NAMALWA (cell line): ENCODE measurements around the gene GRB10.

Experiments used
- DNase-seq: peaks from one replicate; pipeline ENCODE4 v3.0.0-alpha.2; 2015; ENCODE audit warnings: low spot score

Gene GRB10

DNA sequence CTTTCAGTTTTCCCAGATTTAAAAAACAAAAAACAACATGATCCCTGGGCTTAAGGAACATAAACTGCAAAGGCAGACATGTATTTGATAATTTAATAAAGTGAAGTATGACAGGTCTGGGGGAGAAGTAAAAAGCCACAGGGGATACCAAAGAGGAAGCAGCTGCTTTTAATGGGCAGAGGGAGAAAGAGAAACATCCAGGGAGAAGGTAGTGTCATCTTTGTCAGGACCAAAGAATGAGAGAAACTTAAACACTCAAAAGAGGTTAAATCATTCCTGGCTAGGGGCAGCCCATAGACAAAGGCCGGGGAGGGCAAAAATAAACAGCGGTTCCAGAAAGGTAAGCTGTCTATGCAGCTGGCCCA is 94.5 kb downstream of the GRB10 start:
- no peak for DNase-seq

DNA sequence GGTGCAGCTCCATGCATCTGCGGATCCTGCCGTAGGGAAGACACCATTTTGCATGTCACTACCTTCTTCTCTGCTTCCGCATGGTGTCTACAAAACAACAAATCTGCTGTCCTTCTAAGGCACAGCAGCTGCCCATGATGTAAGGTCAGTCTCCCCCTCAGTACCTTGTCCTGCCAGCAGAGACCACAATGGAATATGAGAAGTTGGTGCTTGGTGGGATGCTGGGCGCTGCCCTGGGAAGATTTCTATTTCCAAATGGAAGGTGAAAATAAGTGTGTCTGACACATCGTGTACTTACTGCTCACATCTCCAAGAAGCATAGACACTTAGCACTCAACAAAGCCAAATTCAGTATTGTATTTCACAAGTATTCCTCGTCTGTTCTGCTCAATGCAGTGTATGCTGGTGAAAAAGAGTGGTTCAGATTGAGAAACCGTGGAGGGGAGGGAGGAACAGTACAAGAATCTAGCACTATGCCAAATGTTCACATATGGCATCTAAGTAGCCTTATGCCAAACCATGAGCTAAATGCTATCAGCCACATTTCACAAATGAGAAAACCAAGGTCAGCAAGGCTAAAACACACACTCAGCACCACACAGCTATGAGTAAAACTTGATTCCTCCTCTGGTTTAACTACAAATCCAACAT is 95.0 kb downstream of the GRB10 start:
- DNase-seq, result no peak

DNA sequence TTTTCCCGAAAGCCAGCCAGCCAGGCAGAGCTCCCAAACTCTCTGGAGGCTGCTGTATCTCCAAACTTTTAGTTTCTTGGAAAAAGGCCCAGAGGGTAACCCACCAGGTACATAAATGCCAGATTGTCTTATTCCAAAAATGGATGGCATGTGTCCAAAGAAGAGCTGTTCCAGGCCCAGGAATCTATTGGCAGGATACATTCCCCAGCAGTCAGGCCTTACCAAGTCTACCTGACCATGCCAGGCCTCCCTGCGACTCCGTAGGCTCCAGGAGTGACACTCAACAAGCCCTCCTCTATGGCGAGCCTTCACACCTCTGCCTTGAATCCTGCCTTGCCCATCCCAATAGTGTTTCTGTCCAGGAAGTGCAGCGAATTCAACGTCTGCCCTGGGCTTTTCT is 95.6 kb downstream of the GRB10 start:
- DNase-seq, result no peak

DNA sequence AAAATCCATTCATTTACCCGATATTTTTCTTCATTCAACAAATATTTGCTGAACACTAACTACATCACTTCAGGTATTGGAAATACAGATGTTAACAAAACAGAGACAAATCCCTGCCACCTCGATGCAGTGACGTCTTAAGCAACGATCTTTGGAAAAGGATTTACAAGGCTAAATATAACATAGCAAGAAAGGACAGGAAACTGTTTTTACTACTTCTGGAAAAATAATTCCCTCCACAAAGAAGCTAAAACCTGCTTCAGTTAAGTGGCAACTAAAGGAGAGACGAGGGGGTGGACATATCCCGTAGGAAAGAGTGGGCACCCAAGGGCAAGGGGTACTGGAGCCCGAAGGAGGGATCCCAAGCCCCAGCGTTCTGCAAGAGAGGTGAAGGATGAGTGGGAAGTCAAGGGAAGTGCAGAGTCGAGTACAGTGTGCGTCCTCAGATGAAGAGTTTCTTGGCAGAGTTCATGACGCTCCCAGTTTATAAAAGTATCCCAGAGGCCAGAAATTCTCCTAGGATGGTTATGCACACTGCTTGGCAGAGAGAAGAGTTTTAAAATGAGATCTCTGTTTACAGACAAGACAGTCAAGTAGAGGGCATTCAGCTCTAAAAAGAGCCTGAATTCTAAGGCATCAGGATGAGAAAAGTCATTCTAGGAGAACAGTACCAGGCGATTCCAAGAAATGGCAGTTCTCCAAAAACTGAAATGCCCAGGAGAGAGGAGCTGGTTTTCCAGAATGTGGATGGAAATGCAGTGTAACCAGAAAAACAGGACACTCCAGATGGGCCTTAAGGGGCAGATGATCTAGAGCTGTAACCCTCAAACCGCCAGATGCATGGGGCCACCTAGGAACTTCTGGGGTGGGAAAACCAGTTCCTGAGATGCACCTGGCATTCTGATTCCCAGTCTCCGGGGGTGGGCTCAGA is 97.3 kb downstream of the GRB10 start:
- no peak for DNase-seq

DNA sequence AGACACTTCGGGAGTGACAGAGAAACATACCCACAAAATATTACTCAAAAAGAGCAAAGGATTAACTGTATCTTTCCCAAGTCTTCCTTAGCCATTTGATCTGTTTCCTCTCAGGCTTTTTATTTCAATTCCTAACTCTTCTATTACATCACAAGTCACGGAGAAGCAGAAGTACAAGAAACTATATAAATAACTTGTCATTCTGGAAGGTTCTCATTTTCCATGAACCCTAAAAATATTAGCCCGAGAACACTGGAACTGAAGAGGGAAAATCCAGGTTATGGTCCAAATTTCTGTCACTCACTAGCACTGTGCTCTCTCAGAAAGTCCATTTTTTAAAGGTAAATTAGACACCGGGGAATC is 98.0 kb downstream of the GRB10 start:
- no peak for DNase-seq

DNA sequence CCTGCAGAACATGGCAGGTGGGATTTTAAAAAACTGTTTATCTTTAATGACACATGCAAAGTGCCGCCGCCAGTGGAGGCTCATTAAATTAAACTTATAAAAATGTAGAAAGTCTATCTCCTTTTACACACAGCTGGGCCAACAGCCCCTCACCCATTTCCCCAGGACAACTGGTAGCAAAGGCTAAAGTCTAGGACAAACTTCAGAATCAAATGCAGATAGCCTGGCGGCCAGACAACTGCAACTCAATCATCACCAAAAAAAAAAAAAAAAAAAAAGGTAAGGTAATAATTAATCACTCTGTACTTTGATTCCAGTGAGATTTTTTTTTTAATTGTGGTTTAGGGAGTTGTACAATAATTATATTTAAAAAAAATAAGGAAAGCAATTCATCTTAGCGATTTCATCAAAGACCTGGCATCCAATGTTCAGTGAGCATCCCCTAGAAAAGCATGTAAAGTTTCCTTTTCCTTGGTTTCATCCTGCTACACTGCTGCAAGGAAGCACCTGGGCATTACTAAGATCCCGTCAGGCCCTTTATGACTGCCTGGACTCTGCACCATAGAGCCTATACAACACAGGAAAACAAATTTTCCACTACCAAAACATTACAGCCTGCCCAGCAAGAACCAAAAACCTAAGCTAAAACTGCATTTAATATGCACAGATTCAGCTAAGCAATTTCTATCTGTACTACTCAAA is 98.5 kb downstream of the GRB10 start:
- DNase-seq, result no peak

DNA sequence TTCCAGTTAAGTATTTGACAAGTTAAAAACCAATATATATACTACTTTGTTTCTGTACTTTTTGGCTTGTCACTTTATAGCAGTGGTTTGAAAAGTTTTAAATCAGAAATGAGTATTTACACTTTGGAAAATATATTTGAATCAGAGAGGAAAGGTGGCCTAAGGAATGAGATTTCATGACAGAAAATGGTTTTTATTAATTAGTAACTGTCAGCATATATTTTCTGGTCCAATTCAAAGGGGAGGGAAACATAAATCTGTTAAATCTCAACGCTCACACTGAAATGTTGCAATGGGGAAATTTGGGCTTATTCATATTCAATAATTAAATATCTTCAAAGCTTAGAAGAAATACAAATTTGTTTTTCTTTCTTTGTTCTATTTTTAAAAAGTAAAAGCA is 100.1 kb downstream of the GRB10 start:
- no peak for DNase-seq

DNA sequence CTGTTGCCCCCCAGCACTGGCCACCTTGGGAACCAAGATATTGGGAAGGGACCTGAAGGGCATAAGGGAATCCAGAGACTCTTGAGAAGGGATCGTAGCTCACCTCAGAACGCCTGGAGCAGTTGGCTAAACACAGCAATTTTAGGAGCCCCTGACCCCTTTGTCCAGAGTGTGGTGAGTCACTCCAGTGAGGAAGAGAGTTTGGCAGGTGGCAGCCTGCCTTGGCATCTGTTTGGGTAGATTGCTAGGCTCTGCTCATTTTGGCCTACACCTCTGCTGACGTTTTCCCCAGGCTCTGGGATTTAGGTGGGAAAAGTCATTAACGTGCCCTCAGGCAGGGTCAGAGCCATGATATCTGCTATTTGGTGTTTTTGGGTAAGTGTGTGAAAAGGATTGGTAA is 100.6 kb downstream of the GRB10 start:
- no peak for DNase-seq

DNA sequence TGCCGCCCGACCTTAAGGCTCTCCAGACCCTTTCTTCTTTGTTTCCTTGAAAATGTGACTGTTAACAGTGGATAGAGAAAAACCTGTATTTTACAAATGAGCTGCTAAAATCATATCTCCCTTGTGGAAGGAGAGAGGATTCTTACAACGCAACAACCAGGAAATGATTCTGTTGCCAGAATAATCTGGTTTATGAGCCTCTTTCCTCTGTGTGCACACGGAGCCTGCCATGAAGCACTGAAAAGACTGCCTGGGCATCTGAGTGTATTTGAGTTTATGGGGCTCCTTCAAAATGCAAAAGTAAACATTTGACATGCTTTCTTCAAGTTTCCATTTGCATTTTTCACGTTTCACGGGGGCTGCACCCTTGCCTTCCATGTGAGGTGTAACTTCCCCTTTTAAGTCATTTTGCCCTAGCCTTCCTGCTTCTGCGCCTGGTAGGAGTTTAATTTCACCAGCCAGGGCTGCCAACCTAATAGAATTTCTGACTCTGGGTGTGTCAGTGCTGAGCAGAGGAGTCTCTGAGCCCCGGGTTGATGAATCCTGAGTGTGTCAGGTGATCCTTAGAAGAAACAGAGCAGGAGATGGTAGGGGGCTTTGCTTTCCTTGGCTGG is 101.2 kb downstream of the GRB10 start:
- peak; percentile 17 for DNase-seq

DNA sequence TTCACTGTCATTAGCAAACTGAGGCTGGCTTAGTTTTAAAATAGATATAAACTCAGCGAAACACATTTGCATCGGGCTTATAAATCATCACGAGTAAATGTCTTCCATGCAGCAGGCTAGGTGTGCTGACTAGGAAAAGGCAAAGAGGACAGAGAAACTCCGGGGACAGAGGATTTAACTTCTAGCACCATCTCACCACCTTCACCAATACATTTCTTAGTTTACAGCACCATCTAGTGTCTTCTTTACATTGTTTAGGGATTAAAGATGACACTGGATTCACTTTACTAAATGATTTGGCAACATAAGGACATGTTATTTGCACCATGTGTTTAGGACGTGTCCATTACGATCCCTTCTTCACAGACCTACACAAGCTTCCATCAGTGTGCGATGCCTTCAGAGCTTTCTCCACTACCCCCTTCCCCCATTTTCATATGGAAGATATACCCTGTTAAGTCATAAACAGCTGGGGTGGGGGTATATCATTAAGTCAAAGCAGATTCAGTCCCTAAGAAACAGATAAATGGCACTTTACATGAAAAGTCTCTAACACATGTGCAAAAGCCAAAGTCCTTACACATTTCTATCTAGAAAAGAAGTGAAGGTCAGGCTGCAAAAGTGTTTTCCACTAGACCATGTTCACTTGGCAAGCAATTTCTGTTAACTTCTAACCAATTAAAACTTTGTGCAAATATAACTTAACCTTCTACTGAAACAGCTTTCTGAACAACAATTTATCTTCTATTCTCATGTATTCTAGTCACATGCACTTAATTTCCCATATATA is 103.3 kb downstream of the GRB10 start:
- peak; percentile 83 for DNase-seq

DNA sequence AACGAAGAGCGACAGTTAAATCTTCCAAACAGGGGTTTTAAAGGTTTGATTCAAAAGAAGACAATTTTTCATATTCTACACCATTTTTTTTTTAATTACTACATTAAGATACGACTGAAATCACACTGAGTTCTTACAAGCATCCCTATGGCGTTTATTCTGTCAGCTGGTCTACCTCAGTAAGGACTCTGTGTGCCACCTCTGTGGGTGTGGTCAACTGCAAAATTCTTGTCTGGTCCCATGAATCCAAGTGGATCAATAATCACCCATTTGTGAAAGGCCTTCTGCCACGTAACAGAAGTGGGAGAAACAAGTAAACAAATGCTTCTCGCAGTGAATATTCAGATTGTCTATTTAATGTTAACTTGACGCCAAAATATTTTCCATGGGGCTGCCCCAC is 104.1 kb downstream of the GRB10 start:
- DNase-seq, result no peak

DNA sequence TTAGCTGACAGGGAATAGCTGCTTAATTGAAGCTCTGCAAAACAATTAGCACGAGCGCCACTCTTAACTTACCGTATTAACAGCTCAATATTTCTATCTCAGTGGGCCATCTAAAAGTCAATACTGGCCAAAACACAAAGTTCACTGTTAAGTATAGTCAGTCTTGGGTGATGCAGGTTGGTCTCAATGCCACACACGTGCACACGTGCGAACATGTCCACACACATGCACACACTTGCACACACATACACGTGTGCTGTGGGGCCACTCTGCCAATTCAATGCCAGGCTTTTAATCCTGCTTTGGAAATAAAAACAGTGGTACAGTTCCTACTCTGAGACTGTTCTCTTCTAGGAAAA is 105.1 kb downstream of the GRB10 start:
- no peak for DNase-seq

DNA sequence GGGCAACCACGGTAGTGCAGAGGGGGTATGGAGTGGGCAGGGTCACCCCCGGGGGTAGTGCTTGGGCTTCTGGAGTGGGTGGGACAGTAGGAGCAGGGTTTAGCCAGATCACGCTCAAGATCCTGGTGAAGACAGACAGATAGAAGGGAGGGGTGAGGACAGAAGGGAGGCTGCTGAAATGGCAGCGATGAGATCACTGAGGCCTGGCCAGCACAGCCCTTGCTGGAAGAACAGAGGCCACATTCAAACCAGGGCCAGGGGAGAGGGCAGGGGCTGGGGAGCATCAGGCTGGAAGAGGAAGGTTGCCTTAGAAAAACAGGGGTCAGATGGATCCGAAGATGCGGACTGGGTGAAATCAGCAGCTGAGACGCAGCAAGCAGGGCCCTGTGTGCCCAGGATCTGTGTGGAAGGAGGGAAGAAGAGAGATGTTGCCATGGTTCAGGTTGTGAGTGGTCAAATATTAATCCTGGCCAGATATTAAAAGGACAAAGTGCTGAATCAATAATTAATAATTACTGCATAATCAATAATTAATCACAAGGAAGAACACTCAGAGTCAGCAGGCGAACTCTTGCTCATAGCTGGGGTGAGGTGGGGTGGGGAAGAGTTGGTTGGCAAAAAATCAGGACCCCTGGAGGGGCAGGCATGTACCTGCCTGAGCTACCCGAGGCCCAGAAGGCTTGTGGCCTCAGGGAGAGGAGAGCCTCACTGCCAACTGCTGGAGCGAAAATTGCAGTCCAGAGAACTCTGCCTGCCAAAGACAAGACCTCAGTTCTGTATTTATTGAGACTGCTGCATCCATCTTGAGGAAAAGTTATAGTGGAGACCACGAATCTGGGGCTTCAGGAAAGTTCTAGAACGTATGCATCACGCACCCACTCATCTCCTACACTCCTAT is 105.7 kb downstream of the GRB10 start:
- no peak for DNase-seq

DNA sequence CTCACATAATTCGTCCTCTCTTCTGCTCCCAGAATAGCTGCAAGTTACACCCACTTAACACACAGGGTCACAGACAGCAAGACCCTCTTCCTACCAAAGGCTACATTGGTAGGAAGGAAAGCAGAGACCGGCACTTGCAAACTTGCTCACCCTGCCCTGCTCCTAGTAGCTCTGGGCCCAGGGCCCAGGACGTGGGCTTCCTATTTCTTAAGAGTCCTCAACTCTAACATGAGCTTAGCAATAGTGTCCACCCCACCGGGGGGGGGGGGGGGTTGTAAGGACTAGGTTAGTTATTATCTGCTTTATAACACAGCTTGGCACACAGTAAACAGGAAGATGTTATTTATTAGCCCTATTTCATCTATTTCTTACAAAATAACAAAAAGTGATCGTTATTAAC is 106.6 kb downstream of the GRB10 start:
- DNase-seq, result no peak

DNA sequence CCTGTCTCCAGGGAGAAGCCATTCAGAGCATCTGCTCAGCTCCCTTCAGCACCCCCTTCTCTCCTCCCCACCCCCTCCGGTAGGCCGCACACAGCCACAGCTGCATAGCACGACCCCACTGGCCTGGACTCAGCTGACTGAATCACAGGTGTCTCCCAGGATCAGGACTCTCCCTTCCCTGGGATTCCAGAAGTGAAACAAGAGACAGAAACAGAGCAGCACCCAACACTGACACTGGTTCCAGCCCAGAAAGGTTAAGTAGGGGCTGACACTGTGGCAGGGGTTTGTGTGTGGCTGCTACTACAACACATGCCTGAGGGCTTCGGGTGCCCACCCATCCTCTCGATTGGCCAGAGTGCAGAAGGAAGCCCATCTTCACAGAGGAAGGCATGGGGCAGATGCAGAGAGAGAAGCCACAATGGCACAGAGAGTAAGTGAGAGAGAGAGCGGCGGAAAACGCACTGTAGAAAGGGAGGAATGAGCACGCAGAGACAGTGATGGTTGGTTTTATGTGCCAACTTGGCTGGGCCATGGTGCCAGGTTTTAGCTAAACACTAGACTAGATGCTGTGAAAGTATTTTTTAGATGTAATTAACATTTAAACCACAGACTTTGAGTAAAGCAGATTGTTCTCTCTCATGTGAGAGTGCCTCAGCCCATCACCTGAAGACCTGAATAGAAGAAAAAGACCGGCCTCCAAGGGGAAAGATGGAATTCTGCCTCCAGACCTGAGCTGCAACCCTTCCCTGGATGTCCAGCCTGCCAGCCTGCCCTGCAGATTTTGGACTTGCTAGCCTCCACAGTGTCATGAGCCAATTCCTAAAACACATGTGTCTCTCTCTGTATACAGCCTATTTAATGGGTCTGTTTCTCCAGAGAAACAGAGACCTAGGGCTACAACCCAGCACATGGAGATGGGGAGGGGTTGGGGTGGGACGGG is 107.5 kb downstream of the GRB10 start:
- DNase-seq, result no peak

DNA sequence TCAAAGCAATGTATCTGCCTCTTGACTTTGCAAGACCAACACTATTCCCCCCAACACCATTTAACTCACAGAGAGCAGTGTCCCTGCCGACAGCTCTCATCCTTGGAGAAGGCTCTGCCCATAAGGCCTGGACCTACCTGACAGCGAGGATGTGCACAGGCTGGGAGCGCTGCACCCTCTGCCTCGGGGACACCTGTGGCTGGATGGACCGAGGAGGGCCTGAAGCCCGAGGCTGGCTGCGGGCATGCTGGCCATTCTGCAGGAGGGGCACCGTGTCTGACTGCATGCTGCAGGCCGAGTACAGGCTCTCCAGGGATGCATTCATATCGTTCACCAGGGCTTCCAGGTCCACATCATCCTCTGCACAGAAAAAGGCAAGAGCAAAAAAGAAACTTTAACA is 108.4 kb downstream of the GRB10 start:
- no peak for DNase-seq

DNA sequence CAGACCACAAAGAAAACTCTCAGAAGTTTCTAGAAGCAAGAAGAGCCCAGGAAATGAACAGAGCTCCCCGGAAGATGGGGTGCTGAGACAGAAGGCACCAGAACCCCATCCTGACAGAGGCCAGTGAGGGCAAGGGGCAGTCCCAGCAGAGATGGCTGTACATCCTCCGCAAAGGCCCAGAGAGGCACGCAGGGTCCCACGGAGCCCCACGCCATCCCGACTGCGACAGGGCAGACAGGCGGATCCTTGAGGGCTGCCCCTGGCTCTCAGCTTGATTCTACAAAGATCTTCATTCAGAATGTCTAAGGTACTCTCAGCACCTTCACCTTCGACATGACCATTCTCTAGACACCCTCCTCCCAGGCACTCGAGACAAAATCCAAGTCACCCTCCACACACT is 109.6 kb downstream of the GRB10 start:
- DNase-seq, result no peak

DNA sequence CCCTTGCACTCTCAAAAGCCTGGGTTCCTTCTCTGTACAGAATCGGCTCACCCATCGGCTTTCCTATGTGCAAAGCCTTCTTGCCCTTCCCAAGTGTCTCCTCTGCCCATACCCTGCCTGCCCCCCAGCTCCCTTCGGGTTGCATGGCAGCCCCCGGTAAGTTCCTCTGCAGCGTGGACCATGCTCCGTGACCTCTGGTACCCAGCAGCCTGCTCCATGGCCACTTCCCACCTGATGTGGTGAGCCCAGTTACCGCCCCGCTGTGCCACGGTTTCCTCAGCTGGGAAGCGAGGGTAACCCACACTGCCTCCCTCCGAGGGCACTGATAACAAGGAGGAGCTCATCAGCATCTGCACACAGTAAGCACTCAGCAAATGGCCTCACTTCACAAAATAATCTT is 110.7 kb downstream of the GRB10 start:
- no peak for DNase-seq

DNA sequence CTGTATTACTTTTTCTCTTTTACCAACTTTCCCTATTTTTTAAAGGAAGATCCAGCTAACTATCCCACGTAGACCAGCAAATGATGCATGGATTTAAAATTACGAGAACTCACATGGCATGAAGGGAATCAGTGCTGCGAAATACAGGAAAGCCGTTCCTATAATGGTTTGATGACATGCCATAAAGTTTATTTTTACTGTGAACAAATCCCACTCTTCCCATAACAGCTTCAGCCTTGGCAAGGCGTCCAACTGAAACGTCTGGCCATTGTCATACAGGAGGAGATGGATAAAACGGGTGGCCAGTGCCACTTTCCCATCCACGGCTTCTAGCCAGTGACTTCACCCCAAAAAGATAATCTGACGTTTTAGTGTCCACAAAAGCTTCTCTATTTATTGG is 111.3 kb downstream of the GRB10 start:
- no peak for DNase-seq

DNA sequence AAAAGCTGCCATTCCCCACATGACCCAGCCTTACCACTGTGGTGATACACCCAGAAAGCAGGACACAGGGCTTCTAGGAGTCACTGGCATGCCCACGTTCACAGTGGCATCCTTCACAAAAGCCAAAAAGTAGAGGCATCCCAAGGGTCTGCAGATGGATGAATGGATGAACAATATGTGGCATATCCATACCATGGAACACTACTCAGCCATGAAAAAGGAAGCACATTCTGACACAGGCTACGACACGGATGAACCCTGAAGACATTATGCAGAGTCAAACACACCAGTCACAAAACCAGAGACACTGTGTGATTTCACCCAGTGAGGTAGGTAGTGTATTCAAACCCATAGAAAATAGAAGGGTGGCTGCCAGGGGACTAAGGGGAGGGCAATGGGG is 112.8 kb downstream of the GRB10 start:
- DNase-seq, result no peak
